Neural progenitor cell (in vitro differentiated cells): ENCODE results near the gene PDE3B. TPM values are rescaled to one million over a fixed set of nuclear protein-coding genes. Genes with fewer than 3 reads are reported as not detected.

ENCODE experiments used
- DNase-seq: peaks from one replicate; pipeline ENCODE4 v3.0.0-alpha.2; 2016; ENCODE audit warnings: low spot score
- H2AFZ ChIP-seq: fragments of 200-600 bp; sonication (generic); replicated peaks from 2 replicates; pipeline ENCODE4 v1.6.1; 2016; ENCODE audit warnings: antibody characterized with exemption
- H3F3A ChIP-seq: fragments of 200-600 bp; sonication (generic); 2 replicates; pipeline ENCODE4 v1.6.1; 2016; ENCODE audit warnings: antibody characterized with exemption, low read depth
- H3K27ac ChIP-seq: fragments of 200-600 bp; sonication (generic); 2 replicates; pipeline ENCODE4 v1.5.1; 2016; ENCODE audit warnings: mild to moderate bottlenecking
- H3K27me3 ChIP-seq: fragments of 200-600 bp; sonication (generic); 2 replicates; pipeline ENCODE4 v1.6.1; 2016; ENCODE audit warnings: mild to moderate bottlenecking, moderate library complexity
- H3K36me3 ChIP-seq: fragments of 200-600 bp; sonication (generic); 2 replicates; pipeline ENCODE4 v1.5.1; 2016
- H3K4me1 ChIP-seq: fragments of 200-600 bp; sonication (generic); 2 replicates; pipeline ENCODE4 v1.6.1; 2016; ENCODE audit warnings: mixed run types
- H3K4me2 ChIP-seq: fragments of 200-600 bp; sonication (generic); 2 replicates; pipeline ENCODE4 v1.6.1; 2016
- H3K4me3 ChIP-seq: fragments of 200-600 bp; sonication (generic); 2 replicates; pipeline ENCODE4 v1.5.1; 2016
- H3K79me2 ChIP-seq: fragments of 200-600 bp; sonication (generic); 2 replicates; pipeline ENCODE4 v1.6.1; 2016; ENCODE audit warnings: low read depth
- H3K9ac ChIP-seq: fragments of 200-600 bp; sonication (generic); 2 replicates; pipeline ENCODE4 v1.6.1; 2016
- H3K9me3 ChIP-seq: fragments of 200-600 bp; sonication (generic); 2 replicates; pipeline ENCODE4 v1.5.1; 2016; ENCODE audit warnings: low read depth
- H4K20me1 ChIP-seq: fragments of 200-600 bp; sonication (generic); 2 replicates; pipeline ENCODE4 v1.6.1; 2016; ENCODE audit warnings: low read depth
- H3K27ac Mint-ChIP-seq: 3 replicates; pipeline ENCODE4 v1.8.0; 2021; ENCODE audit warnings: mixed read lengths
- H3K27me3 Mint-ChIP-seq: 2 replicates; pipeline ENCODE4 v1.8.0; 2022; ENCODE audit warnings: low read depth, mild to moderate bottlenecking, inconsistent platforms, moderate library complexity, mixed read lengths; ENCODE audit not compliant: insufficient read depth
- H3K36me3 Mint-ChIP-seq: 3 replicates; pipeline ENCODE4 v1.8.0; 2021; ENCODE audit warnings: mixed read lengths
- H3K4me1 Mint-ChIP-seq: 3 replicates; pipeline ENCODE4 v1.8.0; 2021; ENCODE audit warnings: mixed read lengths
- H3K4me3 Mint-ChIP-seq: 3 replicates; pipeline ENCODE4 v1.8.0; 2021; ENCODE audit warnings: mild to moderate bottlenecking, moderate library complexity, mixed read lengths
- H3K9me3 Mint-ChIP-seq: 3 replicates; pipeline ENCODE4 v1.8.0; 2020; ENCODE audit warnings: mixed read lengths
- EZH2 ChIP-seq: fragments of 200-600 bp; sonication (generic); IDR thresholded peaks from 2 replicates; pipeline ENCODE4 v1.6.1; 2017; ENCODE audit warnings: antibody characterized with exemption, mild to moderate bottlenecking, moderate library complexity
- EZH2phosphoT487 ChIP-seq: fragments of 200-600 bp; sonication (generic); IDR thresholded peaks from 2 replicates; pipeline ENCODE4 v1.6.1; 2017; ENCODE audit warnings: antibody characterized with exemption
- total RNA-seq: library from RNA; depleted of rRNA; stranded (reverse); fragments of >200 nt; gene quantifications from 2 replicates; pipeline ENCODE4 v1.2.3, GENCODE V29; 2015; ENCODE audit warnings: low replicate concordance
- TF ChIP-seq, protein P1 (sequence below): fragments of 200-600 bp; sonication (generic); IDR thresholded peaks from 2 replicates; pipeline ENCODE4 v1.5.1; 2017; ENCODE audit warnings: antibody characterized with exemption, mild to moderate bottlenecking

The PDE3B gene
- total RNA-seq, 1 donor from 2014 or later: 14.3 TPM

DNA sequence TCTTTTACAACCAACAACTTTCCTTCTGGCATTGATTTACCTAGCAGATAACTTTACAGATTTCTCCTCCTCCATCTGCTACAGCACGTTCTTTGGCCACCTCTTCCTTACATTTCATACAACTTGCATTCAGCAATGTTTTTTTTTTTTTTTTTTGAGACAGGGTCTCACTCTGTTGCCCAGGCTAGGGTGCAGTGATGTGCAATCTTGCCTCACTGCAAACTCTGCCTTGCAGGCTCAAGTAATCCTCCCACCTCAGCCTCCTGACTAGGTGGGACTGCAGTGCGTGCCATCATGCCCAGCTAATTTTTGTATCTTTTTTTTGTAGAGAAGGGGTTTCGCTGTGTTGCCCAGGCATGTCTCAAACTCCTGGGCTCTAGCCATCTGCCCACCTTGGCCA lies 6.5 kb downstream of the PDE3B start:
- Histone ChIP-seq H3K27ac (no peak overlapping the region), H3K4me2 (no peak overlapping the region), H3K9me3 (no peaks in the 10 kb centered on the region), H2AFZ (no peak overlapping the region), H3K9ac (no peak overlapping the region), H3K36me3 (no peaks in the 10 kb centered on the region), H4K20me1 (peaks cover 28% of the 10 kb centered on the region), H3K4me3 (no peak overlapping the region), H3F3A (no peaks in the 10 kb centered on the region), H3K79me2 (peaks cover 30% of the 10 kb centered on the region), H3K4me1 (peaks cover 16% of the 10 kb centered on the region), H3K27me3 (peaks cover 23% of the 10 kb centered on the region)
- Mint-ChIP-seq H3K4me1 (peaks cover 12% of the 10 kb centered on the region), H3K36me3 (peaks cover 9% of the 10 kb centered on the region), H3K4me3 (no peak overlapping the region), H3K27ac (no peak overlapping the region), H3K27me3 (no peaks in the 10 kb centered on the region), H3K9me3 (peaks cover 8% of the 10 kb centered on the region)
- no peak for DNase-seq
- no peak for TF ChIP-seq EZH2
- no peak for TF ChIP-seq EZH2phosphoT487
- TF ChIP-seq, protein P1, sequence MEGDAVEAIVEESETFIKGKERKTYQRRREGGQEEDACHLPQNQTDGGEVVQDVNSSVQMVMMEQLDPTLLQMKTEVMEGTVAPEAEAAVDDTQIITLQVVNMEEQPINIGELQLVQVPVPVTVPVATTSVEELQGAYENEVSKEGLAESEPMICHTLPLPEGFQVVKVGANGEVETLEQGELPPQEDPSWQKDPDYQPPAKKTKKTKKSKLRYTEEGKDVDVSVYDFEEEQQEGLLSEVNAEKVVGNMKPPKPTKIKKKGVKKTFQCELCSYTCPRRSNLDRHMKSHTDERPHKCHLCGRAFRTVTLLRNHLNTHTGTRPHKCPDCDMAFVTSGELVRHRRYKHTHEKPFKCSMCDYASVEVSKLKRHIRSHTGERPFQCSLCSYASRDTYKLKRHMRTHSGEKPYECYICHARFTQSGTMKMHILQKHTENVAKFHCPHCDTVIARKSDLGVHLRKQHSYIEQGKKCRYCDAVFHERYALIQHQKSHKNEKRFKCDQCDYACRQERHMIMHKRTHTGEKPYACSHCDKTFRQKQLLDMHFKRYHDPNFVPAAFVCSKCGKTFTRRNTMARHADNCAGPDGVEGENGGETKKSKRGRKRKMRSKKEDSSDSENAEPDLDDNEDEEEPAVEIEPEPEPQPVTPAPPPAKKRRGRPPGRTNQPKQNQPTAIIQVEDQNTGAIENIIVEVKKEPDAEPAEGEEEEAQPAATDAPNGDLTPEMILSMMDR: no peak

DNA sequence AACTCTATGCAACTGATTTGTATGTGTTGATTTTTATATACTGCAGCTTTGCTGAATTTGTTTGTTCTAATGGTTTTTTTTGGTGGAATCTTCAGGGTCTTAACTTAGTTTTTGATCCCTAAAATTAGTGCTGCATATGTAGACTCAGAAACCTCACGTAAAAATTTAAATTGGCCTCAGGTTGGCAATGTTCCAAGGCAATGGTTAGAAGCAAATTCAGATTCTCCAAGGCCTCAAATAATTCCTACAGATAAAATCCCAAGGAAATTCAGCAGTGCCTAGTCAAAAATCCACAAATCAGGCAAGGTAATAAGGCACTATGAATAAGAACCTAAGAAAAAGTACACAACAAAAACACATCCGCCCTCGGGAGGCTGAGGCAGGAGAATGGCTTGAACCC lies 9.5 kb downstream of the PDE3B start:
- no peaks in the 10 kb centered on the region for H3K36me3 ChIP-seq
- peaks cover 8% of the 10 kb centered on the region for H3K9me3 Mint-ChIP-seq
- no peak overlapping the region for H3K27ac Mint-ChIP-seq
- H3K4me1 ChIP-seq: no peaks in the 10 kb centered on the region
- H3K27me3 ChIP-seq: no peaks in the 10 kb centered on the region
- no peak overlapping the region for H3K27ac ChIP-seq
- H3F3A ChIP-seq: no peaks in the 10 kb centered on the region
- H3K4me3 Mint-ChIP-seq: no peak overlapping the region
- H3K4me2 ChIP-seq: no peak overlapping the region
- no peak for DNase-seq
- peaks cover 9% of the 10 kb centered on the region for H3K36me3 Mint-ChIP-seq
- H2AFZ ChIP-seq: no peak overlapping the region
- peaks cover 7% of the 10 kb centered on the region for H4K20me1 ChIP-seq
- no peak overlapping the region for H3K4me3 ChIP-seq
- H3K9me3 ChIP-seq: no peaks in the 10 kb centered on the region
- H3K79me2 ChIP-seq: peaks cover under 1% of the 10 kb centered on the region
- no peaks in the 10 kb centered on the region for H3K4me1 Mint-ChIP-seq
- no peak for TF ChIP-seq EZH2phosphoT487
- no peaks in the 10 kb centered on the region for H3K27me3 Mint-ChIP-seq
- no peak overlapping the region for H3K9ac ChIP-seq

DNA sequence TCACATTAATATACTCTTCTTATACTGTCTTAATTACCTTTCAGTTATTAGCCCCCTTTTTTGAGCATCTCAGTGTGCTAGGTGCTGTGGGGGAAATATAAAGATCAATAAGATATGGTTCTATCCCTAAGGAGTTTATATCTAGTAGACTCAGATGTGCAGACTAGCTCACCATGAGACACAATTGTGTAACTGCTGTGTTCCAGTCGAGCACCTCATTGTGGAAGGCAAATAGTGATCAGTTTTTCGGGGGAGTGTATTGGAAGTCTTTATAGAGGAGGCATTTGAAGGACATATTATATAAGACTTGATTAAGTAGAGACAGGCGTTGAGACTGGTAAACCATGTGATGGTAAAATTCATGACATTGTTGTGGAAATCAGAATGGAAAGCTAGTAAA lies 11.8 kb downstream of the PDE3B start:
- H3F3A ChIP-seq: no peaks in the 10 kb centered on the region
- H3K79me2 ChIP-seq: no peaks in the 10 kb centered on the region
- Mint-ChIP-seq H3K36me3 (peaks cover 16% of the 10 kb centered on the region), H3K27ac (no peak overlapping the region), H3K27me3 (no peaks in the 10 kb centered on the region), H3K9me3 (peaks cover 7% of the 10 kb centered on the region), H3K4me3 (no peak overlapping the region), H3K4me1 (no peaks in the 10 kb centered on the region)
- H3K9me3 ChIP-seq: no peaks in the 10 kb centered on the region
- no peaks in the 10 kb centered on the region for H3K27me3 ChIP-seq
- no peak overlapping the region for H3K4me3 ChIP-seq
- H3K9ac ChIP-seq: no peak overlapping the region
- DNase-seq: no peak
- no peak overlapping the region for H3K27ac ChIP-seq
- no peaks in the 10 kb centered on the region for H3K4me1 ChIP-seq
- H3K36me3 ChIP-seq: no peaks in the 10 kb centered on the region
- H3K4me2 ChIP-seq: no peak overlapping the region
- H4K20me1 ChIP-seq: no peaks in the 10 kb centered on the region
- no peak overlapping the region for H2AFZ ChIP-seq
- TF ChIP-seq EZH2 (no peak), EZH2phosphoT487 (no peak)
- TF ChIP-seq, protein P1: no peak

DNA sequence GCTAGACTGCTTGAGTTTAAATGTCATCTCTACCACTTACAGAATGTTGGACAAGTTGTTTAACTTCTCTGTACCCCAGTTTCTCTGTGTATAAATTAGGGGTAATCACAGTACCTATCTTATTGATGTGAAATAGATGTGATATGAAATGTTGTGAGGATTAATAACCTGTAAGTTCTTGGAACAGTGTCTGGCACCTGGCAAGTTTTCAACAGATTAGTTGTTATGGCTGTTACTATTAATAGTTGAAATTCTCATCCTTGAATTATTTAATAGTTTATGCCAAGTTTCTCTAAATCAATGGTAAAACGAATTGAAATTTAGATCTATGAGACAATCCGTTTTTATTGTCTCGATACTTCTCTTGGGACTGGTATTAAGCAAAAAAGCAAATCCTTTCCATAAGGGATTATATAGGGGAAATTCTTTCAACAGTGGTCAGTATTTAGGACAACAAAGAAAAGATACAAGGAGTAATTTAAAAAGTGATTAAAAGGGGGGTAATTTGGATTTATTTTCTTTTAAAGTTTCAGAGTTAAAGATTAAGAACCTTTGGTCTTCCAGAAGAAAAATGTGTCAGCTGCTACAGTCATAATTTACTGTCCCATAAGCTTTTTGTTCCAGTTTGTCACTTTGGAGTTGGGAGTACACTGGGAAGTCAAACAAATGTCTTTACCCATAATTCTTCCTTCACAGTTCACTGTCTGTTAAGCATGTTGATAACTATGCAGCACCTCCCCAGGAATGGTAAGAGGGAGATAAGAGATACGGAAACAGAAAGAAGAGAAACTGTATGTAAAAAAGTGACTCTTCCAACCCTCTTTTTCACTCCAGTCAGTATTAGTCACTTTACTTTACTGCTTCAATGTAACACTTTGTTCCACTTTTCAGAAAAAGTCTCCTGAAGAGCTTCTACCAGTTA lies 13.2 kb downstream of the PDE3B start:
- no peak overlapping the region for H3K4me3 ChIP-seq
- H3K27me3 ChIP-seq: no peaks in the 10 kb centered on the region
- Mint-ChIP-seq H3K4me1 (no peaks in the 10 kb centered on the region), H3K36me3 (peaks cover 20% of the 10 kb centered on the region), H3K27me3 (no peaks in the 10 kb centered on the region), H3K27ac (no peak overlapping the region), H3K4me3 (no peak overlapping the region), H3K9me3 (peaks cover 10% of the 10 kb centered on the region)
- TF ChIP-seq, protein P1: no peak
- TF ChIP-seq EZH2 (no peak), EZH2phosphoT487 (no peak)
- no peaks in the 10 kb centered on the region for H3K4me1 ChIP-seq
- H4K20me1 ChIP-seq: no peaks in the 10 kb centered on the region
- no peak overlapping the region for H2AFZ ChIP-seq
- no peaks in the 10 kb centered on the region for H3K79me2 ChIP-seq
- no peaks in the 10 kb centered on the region for H3K9me3 ChIP-seq
- H3K27ac ChIP-seq: no peak overlapping the region
- H3K9ac ChIP-seq: no peak overlapping the region
- no peak for DNase-seq
- no peak overlapping the region for H3K4me2 ChIP-seq
- no peaks in the 10 kb centered on the region for H3K36me3 ChIP-seq
- H3F3A ChIP-seq: no peaks in the 10 kb centered on the region
